Hepatocyte (in vitro differentiated cells): ENCODE measurements around the gene MKNK2. TPM values are rescaled to one million over a fixed set of nuclear protein-coding genes. Genes with fewer than 3 reads are reported as not detected.
A peak's percentile ranks its signal among the peaks of the same experiment; 100 is the strongest.

Experiments used
- DNase-seq: peaks from one replicate; pipeline ENCODE4 v3.0.0-alpha.2; 2016; ENCODE audit warnings: low spot score
- H2AFZ ChIP-seq: fragments of 200-600 bp; sonication (generic); 2 replicates; pipeline ENCODE4 v1.6.0; 2016; ENCODE audit warnings: antibody characterized with exemption, mild to moderate bottlenecking
- H3K27ac ChIP-seq: fragments of 200-600 bp; sonication (generic); 2 replicates; pipeline ENCODE4 v1.5.1; 2016; ENCODE audit warnings: mild to moderate bottlenecking
- H3K27me3 ChIP-seq: fragments of 200-600 bp; sonication (generic); 2 replicates; pipeline ENCODE4 v1.6.1; 2016
- H3K36me3 ChIP-seq: fragments of 200-600 bp; sonication (generic); replicated peaks from 2 replicates; pipeline ENCODE4 v1.5.1; 2016; ENCODE audit warnings: low read depth; ENCODE audit not compliant: insufficient read depth
- H3K4me1 ChIP-seq: fragments of 200-600 bp; sonication (generic); 2 replicates; pipeline ENCODE4 v1.5.1; 2016; ENCODE audit warnings: mild to moderate bottlenecking, moderate library complexity; ENCODE audit not compliant: insufficient read depth
- H3K4me2 ChIP-seq: fragments of 200-600 bp; sonication (generic); 2 replicates; pipeline ENCODE4 v1.6.0; 2016
- H3K4me3 ChIP-seq: fragments of 200-600 bp; sonication (generic); 2 replicates; pipeline ENCODE4 v1.5.1; 2016; ENCODE audit warnings: mild to moderate bottlenecking
- H3K79me2 ChIP-seq: fragments of 200-600 bp; sonication (generic); 2 replicates; pipeline ENCODE4 v1.6.0; 2017; ENCODE audit warnings: mild to moderate bottlenecking
- H3K9me2 ChIP-seq: fragments of 200-600 bp; sonication (generic); replicated peaks from 2 replicates; pipeline ENCODE4 v1.6.0; 2017; ENCODE audit warnings: mild to moderate bottlenecking; ENCODE audit not compliant: insufficient read depth
- H3K9me3 ChIP-seq: fragments of 200-600 bp; sonication (generic); 2 replicates; pipeline ENCODE4 v1.5.1; 2016; ENCODE audit warnings: low read depth, mild to moderate bottlenecking
- H4K20me1 ChIP-seq: fragments of 200-600 bp; sonication (generic); 2 replicates; pipeline ENCODE4 v1.6.0; 2016; ENCODE audit warnings: mild to moderate bottlenecking; ENCODE audit not compliant: insufficient read depth, poor library complexity, severe bottlenecking
- CTCF ChIP-seq: fragments of 200-600 bp; sonication (generic); IDR thresholded peaks from 2 replicates; pipeline ENCODE4 v1.5.1; 2016; ENCODE audit warnings: antibody characterized with exemption, mild to moderate bottlenecking; ENCODE audit not compliant: poor library complexity
- EZH2 ChIP-seq: fragments of 200-600 bp; sonication (generic); IDR thresholded peaks from 2 replicates; pipeline ENCODE4 v1.6.1; 2016; ENCODE audit warnings: antibody characterized with exemption, mild to moderate bottlenecking, borderline replicate concordance
- EZH2phosphoT487 ChIP-seq: fragments of 200-600 bp; sonication (generic); IDR thresholded peaks from one replicate; pipeline ENCODE4 v1.6.1; 2018; ENCODE audit warnings: antibody characterized with exemption, mild to moderate bottlenecking, low read depth, moderate library complexity; ENCODE audit not compliant: unreplicated experiment, severe bottlenecking
- WGBS: methylation state at CpG from one replicate; pipeline ENCODE4 v1.1.6; 2016; ENCODE audit warnings: low lambda C conversion rate; ENCODE audit errors: missing lambda C conversion rate; 5-methylcytosine and 5-hydroxymethylcytosine counted together
- polyA plus RNA-seq: library from polyadenylated mRNA; unstranded; fragments of >200 nt; fragmentation: Nextera tagmentation; extraction: Ambion mirVana; gene quantifications from 2 replicates; pipeline ENCODE4 v1.2.1, GENCODE V29; 2016
- total RNA-seq: library from RNA; depleted of rRNA; stranded (reverse); fragments of >200 nt; gene quantifications from 2 replicates; pipeline ENCODE4 v1.2.3, GENCODE V29; 2014

MKNK2 gene
- total and polyA plus RNA-seq, 2 experiments from 2014 or later: 90.4 to 136 TPM

- Histone ChIP-seq H3K79me2 (peaks cover 24% of the 10 kb centered on the region), H3K4me1 (peaks cover 20% of the 10 kb centered on the region), H3K4me2 (peak overlapping the region; percentile 87), H3K4me3 (no peak overlapping the region), H2AFZ (no peak overlapping the region), H3K36me3 (no peaks in the 10 kb centered on the region), H3K27ac (no peak overlapping the region), H3K9me2 (no peaks in the 10 kb centered on the region), H4K20me1 (peaks cover 6% of the 10 kb centered on the region), H3K9me3 (no peaks in the 10 kb centered on the region), H3K27me3 (no peaks in the 10 kb centered on the region)
- TF ChIP-seq EZH2 (no peak), CTCF (no peak), EZH2phosphoT487 (no peak)
- 89% methylated on average over 23 of the region's 23 CpGs for WGBS
- no peak for DNase-seq
Observed at GRCh38 chr19:2097886-2098327, 46.9 kb upstream of the MKNK2 start.

GRCh38 chr19:2097203-2097885, 46.3 kb upstream of the MKNK2 start:
- peak overlapping the region; percentile 1 for H3K4me3 ChIP-seq
- peak overlapping the region; percentile 61 for H3K27ac ChIP-seq
- WGBS: 55% methylated on average over 28 of the region's 30 CpGs
- H4K20me1 ChIP-seq: peaks cover under 1% of the 10 kb centered on the region
- H3K27me3 ChIP-seq: no peaks in the 10 kb centered on the region
- H3K36me3 ChIP-seq: no peaks in the 10 kb centered on the region
- TF ChIP-seq EZH2 (no peak), CTCF (no peak), EZH2phosphoT487 (no peak)
- peaks cover 20% of the 10 kb centered on the region for H3K4me1 ChIP-seq
- H3K4me2 ChIP-seq: peak overlapping the region; percentile 87
- no peaks in the 10 kb centered on the region for H3K9me3 ChIP-seq
- no peak for DNase-seq
- H3K79me2 ChIP-seq: peaks cover 28% of the 10 kb centered on the region
- H2AFZ ChIP-seq: no peak overlapping the region
- no peaks in the 10 kb centered on the region for H3K9me2 ChIP-seq

- peaks cover 20% of the 10 kb centered on the region for H3K4me1 ChIP-seq
- WGBS: 1% methylated on average over 31 of the region's 70 CpGs
- peak within 1 kb of the TSS; percentile 24 for H2AFZ ChIP-seq
- no peaks in the 10 kb centered on the region for H3K36me3 ChIP-seq
- no peaks in the 10 kb centered on the region for H3K9me3 ChIP-seq
- peak within 1 kb of the TSS; percentile 92 for H3K4me2 ChIP-seq
- H3K4me3 ChIP-seq: peak within 1 kb of the TSS; percentile 43
- no peaks in the 10 kb centered on the region for H3K27me3 ChIP-seq
- peaks cover 35% of the 10 kb centered on the region for H3K79me2 ChIP-seq
- TF ChIP-seq CTCF: peak; percentile 45
- no peak for TF ChIP-seq EZH2phosphoT487
- TF ChIP-seq EZH2: no peak
- peak; percentile 100 for DNase-seq
- H4K20me1 ChIP-seq: no peaks in the 10 kb centered on the region
- no peaks in the 10 kb centered on the region for H3K9me2 ChIP-seq
- peak within 1 kb of the TSS; percentile 93 for H3K27ac ChIP-seq
Observed at GRCh38 chr19:2096480-2097202, 45.6 kb upstream of the MKNK2 start, which contains the start of gene IZUMO4. Gene IZUMO4, plus strand, starts transcription at chr19:2096915. Its CDS starts 31 bp downstream, at chr19:2096946.
